Immature natural killer cell (primary cell): ENCODE data around the gene CHCHD3. TPM values are rescaled to one million over a fixed set of nuclear protein-coding genes. Genes with fewer than 3 reads are reported as not detected.
"Not testable (repeated sequence)": the region's sequence is repeated elsewhere in the genome, so short reads cannot be mapped to it uniquely, and the experiment has no call there.

Experiments used
- DNase-seq, 3 donors: peaks; one replicate each; pipeline ENCODE4 v3.0.0; 2022; ENCODE audit warnings: mixed read lengths in 1 of 3
- H3K27ac Mint-ChIP-seq, 6 donors: one replicate each; pipeline ENCODE4 v1.8.0; 2020; ENCODE audit warnings: mixed read lengths in 6 of 6, mild to moderate bottlenecking in 5 of 6, inconsistent platforms in 4 of 6, moderate library complexity in 3 of 6
- H3K27me3 Mint-ChIP-seq, 3 donors: one replicate each; pipeline ENCODE4 v1.8.0; 2020 to 2021; ENCODE audit warnings: low read depth in 3 of 3, mild to moderate bottlenecking in 3 of 3, mixed read lengths in 3 of 3, moderate library complexity in 3 of 3, inconsistent platforms in 1 of 3
- H3K36me3 Mint-ChIP-seq, 3 donors: one replicate each; pipeline ENCODE4 v1.8.0; 2020; ENCODE audit warnings: mixed read lengths in 3 of 3, inconsistent platforms in 2 of 3, mild to moderate bottlenecking in 2 of 3
- H3K4me1 Mint-ChIP-seq, 2 donors: one replicate each; pipeline ENCODE4 v1.8.0; 2020; ENCODE audit warnings: inconsistent platforms in 2 of 2, mild to moderate bottlenecking in 2 of 2, mixed read lengths in 2 of 2, moderate library complexity in 1 of 2
- H3K4me3 Mint-ChIP-seq, 5 donors: one replicate each; pipeline ENCODE4 v1.8.0; 2020; ENCODE audit warnings: mild to moderate bottlenecking in 5 of 5, mixed read lengths in 5 of 5, inconsistent platforms in 3 of 5, moderate library complexity in 3 of 5
- H3K9me3 Mint-ChIP-seq, 6 donors: one replicate each; pipeline ENCODE4 v1.8.0; 2020; ENCODE audit warnings: mild to moderate bottlenecking in 6 of 6, mixed read lengths in 6 of 6, inconsistent platforms in 4 of 6, moderate library complexity in 3 of 6
- polyA plus RNA-seq, 3 donors: library from polyadenylated mRNA; unstranded; fragments of 300-500 nt; fragmentation: Illumina TruSeq; gene quantifications; one replicate each; pipeline ENCODE4 v1.2.3, GENCODE V29; 2021

Gene CHCHD3
- polyA plus RNA-seq, 3 donors from 2014 or later: 57.8 to 65.9 (median 61.4) TPM

- Mint-ChIP-seq H3K4me3 (peak overlapping the region; percentile 19 to 64 (median 39)), H3K27me3 (no peaks in the 10 kb centered on the region), H3K4me1 (peaks cover 31 to 34% of the 10 kb centered on the region in 2 donors), H3K9me3 (no peaks in the 10 kb centered on the region), H3K36me3 (peaks cover 0 to 21% (median 17%) of the 10 kb centered on the region in 3 donors), H3K27ac (peak overlapping the region; percentile 19 to 74 (median 56))
- DNase-seq: peak in 1 of 3 donors; percentile 3
Measured at GRCh38 chr7:132906193-132906835, 175.6 kb downstream of the CHCHD3 start.

DNA sequence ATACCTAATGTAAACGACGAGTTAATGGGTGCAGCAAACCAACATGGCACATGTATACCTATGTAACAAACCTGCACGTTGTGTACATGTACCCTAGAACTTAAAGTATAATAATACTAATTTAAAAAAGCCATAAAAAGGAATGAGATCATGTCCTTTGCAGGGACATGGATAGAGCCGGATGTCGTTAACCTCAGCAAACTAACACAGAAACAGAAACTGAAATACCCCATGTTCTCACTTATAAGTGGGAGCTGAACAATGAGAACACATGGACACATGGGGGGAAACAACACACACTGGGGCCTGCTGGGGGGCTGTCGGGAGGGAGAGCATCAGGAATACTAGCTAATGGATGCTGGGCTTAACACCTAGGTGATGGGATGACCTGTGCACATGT, 176.8 kb downstream of the CHCHD3 start:
- peak overlapping the region; percentile 31 to 87 (median 67) for H3K27ac Mint-ChIP-seq
- peaks cover 0 to 25% (median 21%) of the 10 kb centered on the region in 3 donors for H3K36me3 Mint-ChIP-seq
- not testable (repeated sequence) for DNase-seq, H3K9me3 Mint-ChIP-seq, H3K27me3 Mint-ChIP-seq
- H3K4me3 Mint-ChIP-seq: peak overlapping the region; percentile 65 to 86 (median 74)
- H3K4me1 Mint-ChIP-seq: peaks cover 31 to 34% of the 10 kb centered on the region in 2 donors

DNA sequence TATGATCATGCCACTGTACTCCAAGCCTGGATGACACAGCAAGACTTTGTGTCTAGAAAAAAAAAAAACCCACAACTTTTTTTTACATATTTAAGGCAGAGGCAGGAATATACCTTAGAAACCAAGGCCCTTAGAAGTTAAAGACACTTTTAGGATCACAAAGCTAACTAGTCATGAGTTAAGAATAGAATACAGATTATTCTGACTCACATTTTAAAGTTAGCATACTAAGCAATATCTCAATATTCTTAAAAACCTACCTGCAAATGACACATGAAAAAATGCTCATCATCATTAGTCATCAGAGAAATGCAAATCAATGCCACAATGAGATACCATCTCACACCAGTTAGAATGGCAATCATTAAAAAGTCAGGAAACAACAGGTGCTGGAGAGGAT, 177.7 kb downstream of the CHCHD3 start:
- no peak for DNase-seq
- Mint-ChIP-seq H3K4me3 (no peak overlapping the region), H3K27me3 (no peaks in the 10 kb centered on the region), H3K27ac (peak overlapping the region in 2 of 6 donors; percentile 15 to 36), H3K36me3 (peaks cover 0 to 25% (median 21%) of the 10 kb centered on the region in 3 donors), H3K4me1 (peaks cover 31 to 34% of the 10 kb centered on the region in 2 donors), H3K9me3 (no peaks in the 10 kb centered on the region)

- not testable (repeated sequence) for H3K4me3 Mint-ChIP-seq, H3K9me3 Mint-ChIP-seq, H3K27me3 Mint-ChIP-seq, DNase-seq, H3K27ac Mint-ChIP-seq
- H3K4me1 Mint-ChIP-seq: peaks cover 27 to 30% of the 10 kb centered on the region in 2 donors
- H3K36me3 Mint-ChIP-seq: peaks cover 0 to 21% (median 11%) of the 10 kb centered on the region in 3 donors
Measured at GRCh38 chr7:132902294-132902693, 179.6 kb downstream of the CHCHD3 start.

GRCh38 chr7:132901241-132901640, 180.6 kb downstream of the CHCHD3 start:
- no peaks in the 10 kb centered on the region for H3K27me3 Mint-ChIP-seq
- peaks cover 16 to 19% of the 10 kb centered on the region in 2 donors for H3K4me1 Mint-ChIP-seq
- no peak for DNase-seq
- peak overlapping the region in 1 of 6 donors; percentile 5 for H3K27ac Mint-ChIP-seq
- H3K4me3 Mint-ChIP-seq: no peak overlapping the region
- peaks cover 0 to 26% (median 11%) of the 10 kb centered on the region in 3 donors for H3K36me3 Mint-ChIP-seq
- H3K9me3 Mint-ChIP-seq: no peaks in the 10 kb centered on the region

GRCh38 chr7:132899833-132900232, 182.1 kb downstream of the CHCHD3 start:
- no peak overlapping the region for H3K4me3 Mint-ChIP-seq
- H3K27me3 Mint-ChIP-seq: no peaks in the 10 kb centered on the region
- no peak for DNase-seq
- H3K9me3 Mint-ChIP-seq: no peaks in the 10 kb centered on the region
- H3K27ac Mint-ChIP-seq: no peak overlapping the region
- peaks cover 0 to 23% (median 11%) of the 10 kb centered on the region in 3 donors for H3K36me3 Mint-ChIP-seq
- H3K4me1 Mint-ChIP-seq: peaks cover 2 to 7% of the 10 kb centered on the region in 2 donors

DNA sequence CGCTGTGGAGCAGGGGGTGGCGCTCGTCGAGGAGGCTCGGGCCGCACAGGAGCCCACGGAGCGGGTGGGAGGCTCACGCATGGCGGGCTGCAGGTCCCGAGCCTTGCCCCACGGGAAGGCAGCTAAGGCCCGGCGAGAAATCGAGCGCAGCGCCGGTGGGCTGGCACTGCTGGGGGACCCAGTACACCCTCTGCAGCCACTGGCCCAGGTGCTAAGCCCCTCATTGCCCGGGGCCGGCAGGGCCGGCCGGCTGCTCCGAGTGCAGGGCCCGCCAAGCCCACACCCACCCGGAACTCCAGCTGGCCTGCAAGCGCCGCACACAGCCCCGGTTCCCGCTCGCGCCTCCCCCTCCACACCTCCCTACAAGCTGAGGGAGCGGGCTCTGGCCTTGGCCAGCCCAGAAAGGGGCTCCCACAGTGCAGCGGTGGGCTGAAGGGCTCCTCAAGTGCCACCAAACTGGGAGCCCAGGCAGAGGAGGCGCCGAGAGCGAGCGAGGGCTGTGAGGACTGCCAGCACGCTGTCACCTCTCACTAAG, 183.2 kb downstream of the CHCHD3 start:
- Mint-ChIP-seq H3K36me3 (peaks cover 0 to 27% (median 14%) of the 10 kb centered on the region in 3 donors), H3K27ac (peak overlapping the region in 1 of 6 donors; percentile 46)
- H3K4me3 Mint-ChIP-seq, H3K9me3 Mint-ChIP-seq, H3K27me3 Mint-ChIP-seq, H3K4me1 Mint-ChIP-seq, DNase-seq: not testable (repeated sequence)

GRCh38 chr7:132897093-132897687, 184.7 kb downstream of the CHCHD3 start:
- Mint-ChIP-seq H3K27ac (peak overlapping the region in 1 of 6 donors; percentile 8), H3K27me3 (no peaks in the 10 kb centered on the region), H3K4me1 (no peaks in the 10 kb centered on the region), H3K9me3 (no peaks in the 10 kb centered on the region), H3K4me3 (no peak overlapping the region), H3K36me3 (peaks cover 0 to 32% (median 16%) of the 10 kb centered on the region in 3 donors)
- no peak for DNase-seq

DNA sequence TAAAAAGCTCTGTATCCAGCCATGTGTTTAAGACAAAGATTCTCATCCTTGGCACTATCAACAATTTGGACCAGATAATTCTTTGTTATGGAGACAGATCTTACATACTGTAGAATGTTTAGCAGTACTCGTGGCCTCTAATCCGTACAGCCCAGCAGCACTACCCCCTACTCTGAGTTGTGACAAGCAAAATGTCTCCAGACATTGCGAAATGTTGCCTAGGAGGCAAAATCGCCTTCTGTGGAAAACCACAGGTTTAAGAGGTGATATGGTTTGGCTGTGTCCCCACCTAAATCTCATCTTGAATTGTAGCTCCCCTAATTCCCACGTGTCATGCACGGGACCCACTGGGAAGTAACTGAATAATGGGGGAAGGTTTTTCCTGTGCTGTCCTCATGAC, 186.7 kb downstream of the CHCHD3 start:
- H3K4me3 Mint-ChIP-seq: no peak overlapping the region
- DNase-seq: no peak

DNA sequence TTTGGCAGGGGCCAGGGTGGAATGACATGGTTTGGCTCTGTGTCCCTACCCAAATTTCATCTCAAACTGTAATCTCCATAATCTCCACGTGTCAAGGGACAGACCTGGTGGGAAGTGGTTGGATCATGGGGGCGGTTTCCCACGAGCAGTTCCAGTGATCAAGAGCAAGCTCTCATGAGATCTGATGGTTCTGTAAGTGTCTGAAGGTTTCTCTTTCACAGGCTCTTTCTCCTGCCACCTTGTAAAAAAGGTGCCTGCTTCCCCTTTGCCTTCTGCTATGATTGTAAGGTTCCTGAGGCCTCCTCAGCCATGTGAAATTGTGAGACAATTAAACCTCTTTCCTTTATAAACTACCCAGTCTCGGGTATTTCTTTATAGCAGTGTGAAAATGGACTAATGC, 188.3 kb downstream of the CHCHD3 start:
- Mint-ChIP-seq H3K27me3 (no peaks in the 10 kb centered on the region), H3K4me1 (no peaks in the 10 kb centered on the region), H3K9me3 (no peaks in the 10 kb centered on the region), H3K36me3 (peaks cover 5 to 30% (median 10%) of the 10 kb centered on the region in 3 donors), H3K4me3 (no peak overlapping the region), H3K27ac (no peak overlapping the region)
- no peak for DNase-seq

More for the DNA sequence above, 186.7 kb downstream of the CHCHD3 start:
- Mint-ChIP-seq H3K27me3 (no peaks in the 10 kb centered on the region), H3K36me3 (peaks cover 5 to 30% (median 10%) of the 10 kb centered on the region in 3 donors), H3K9me3 (no peaks in the 10 kb centered on the region), H3K4me1 (no peaks in the 10 kb centered on the region), H3K27ac (no peak overlapping the region)

DNA sequence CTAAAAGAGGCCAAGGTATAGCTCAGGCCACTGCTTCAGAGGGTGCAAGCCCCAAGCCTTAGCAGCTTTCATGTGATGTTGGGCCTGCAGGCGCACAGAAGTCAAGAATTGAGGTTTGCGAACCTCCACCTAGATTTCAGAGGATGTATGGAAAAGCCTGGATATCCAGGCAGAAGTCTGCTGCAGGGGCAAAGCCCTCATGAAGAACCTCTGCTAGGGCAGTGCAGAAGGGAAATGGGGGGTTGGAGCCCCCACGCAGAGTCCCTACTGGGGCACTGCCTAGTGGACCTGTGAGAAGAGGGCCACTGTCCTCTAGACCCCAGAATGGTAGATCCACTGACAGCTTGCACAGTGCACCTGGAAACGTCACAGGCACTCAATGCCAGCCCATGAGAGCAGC, 189.1 kb downstream of the CHCHD3 start:
- DNase-seq, H3K4me1 Mint-ChIP-seq, H3K27ac Mint-ChIP-seq, H3K27me3 Mint-ChIP-seq, H3K4me3 Mint-ChIP-seq, H3K9me3 Mint-ChIP-seq: not testable (repeated sequence)
- peaks cover 5 to 30% (median 12%) of the 10 kb centered on the region in 3 donors for H3K36me3 Mint-ChIP-seq

DNA sequence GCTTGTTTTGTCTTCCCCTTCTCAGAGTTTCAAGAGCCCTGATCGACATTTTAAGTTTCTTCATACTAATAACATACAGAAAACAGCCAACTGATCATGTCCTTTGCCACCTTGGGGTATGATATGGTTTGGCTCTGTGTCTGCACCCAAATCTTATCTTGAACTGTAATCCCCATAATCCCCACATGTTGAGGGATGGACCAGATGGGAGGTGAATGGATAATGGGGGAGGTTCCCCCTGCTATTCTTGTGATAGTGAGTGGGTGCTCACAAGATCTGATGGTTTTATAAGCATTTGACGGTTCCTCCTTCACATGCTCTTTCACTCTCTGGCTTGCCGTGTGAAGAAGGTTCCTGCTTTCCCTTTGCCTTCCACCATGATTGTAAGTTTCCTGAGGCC, 190.3 kb downstream of the CHCHD3 start:
- Mint-ChIP-seq H3K9me3 (no peaks in the 10 kb centered on the region), H3K36me3 (peaks cover 5 to 24% (median 13%) of the 10 kb centered on the region in 3 donors), H3K27ac (no peak overlapping the region), H3K4me1 (no peaks in the 10 kb centered on the region), H3K4me3 (no peak overlapping the region), H3K27me3 (no peaks in the 10 kb centered on the region)
- no peak for DNase-seq

- H3K4me3 Mint-ChIP-seq: peak overlapping the region; percentile 47 to 83 (median 58)
- H3K4me1 Mint-ChIP-seq: peaks cover 37 to 48% of the 10 kb centered on the region in 2 donors
- peaks cover 0 to 7% (median 3%) of the 10 kb centered on the region in 3 donors for H3K36me3 Mint-ChIP-seq
- H3K27me3 Mint-ChIP-seq: peaks cover 0 to 2% (median 0%) of the 10 kb centered on the region in 3 donors
- peak; percentile 45 to 71 (median 66) for DNase-seq
- no peaks in the 10 kb centered on the region for H3K9me3 Mint-ChIP-seq
- peak overlapping the region; percentile 52 to 89 (median 63) for H3K27ac Mint-ChIP-seq
Measured at GRCh38 chr7:132882714-132883428, 199.0 kb downstream of the CHCHD3 start.

DNA sequence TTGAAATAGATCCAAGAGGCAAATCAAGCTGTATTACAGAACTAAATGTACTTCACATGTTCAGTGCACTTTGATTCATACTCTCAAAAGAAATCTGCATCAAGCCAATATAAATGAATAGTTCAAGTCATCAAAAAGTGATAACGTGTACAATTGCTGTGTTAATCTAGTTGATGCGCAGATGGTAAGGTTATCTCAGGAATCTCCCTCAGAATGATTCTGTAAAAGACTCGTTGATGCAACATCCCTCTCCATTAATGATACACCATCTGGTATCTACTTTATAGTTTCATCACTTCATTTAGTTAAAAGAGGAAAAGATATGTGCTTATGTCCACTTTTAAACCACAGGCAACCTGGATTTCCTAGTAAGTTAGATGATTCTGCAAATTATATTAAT, 200.6 kb downstream of the CHCHD3 start:
- Mint-ChIP-seq H3K27me3 (peaks cover 0 to 2% (median 0%) of the 10 kb centered on the region in 3 donors), H3K9me3 (no peaks in the 10 kb centered on the region), H3K4me3 (no peak overlapping the region), H3K4me1 (peaks cover 42 to 54% of the 10 kb centered on the region in 2 donors), H3K36me3 (peaks cover 0 to 5% (median 3%) of the 10 kb centered on the region in 3 donors), H3K27ac (no peak overlapping the region)
- DNase-seq: no peak
